DOHH2 (cell line): Measurements from ENCODE around the gene ABCC8.

Experiments
- CTCF ChIP-seq: fragments of 200-600 bp; sonication (generic); IDR thresholded peaks from one replicate; pipeline ENCODE4 v1.5.1; 2014; ENCODE audit warnings: antibody characterized with exemption, mild to moderate bottlenecking, low read depth, low read length; ENCODE audit not compliant: poor library complexity, severe bottlenecking
- EZH2phosphoT487 ChIP-seq: fragments of 200-600 bp; sonication (generic); IDR thresholded peaks from 2 replicates; pipeline ENCODE4 v1.6.1; 2017; ENCODE audit warnings: borderline replicate concordance, mild to moderate bottlenecking, antibody characterized with exemption, low read length, moderate library complexity, mixed read lengths

- no peak for TF ChIP-seq CTCF
- TF ChIP-seq EZH2phosphoT487, result no peak
These were observed 21.8 kb upstream of the ABCC8 start for GRCh38 chr11:17498475-17498874.
